ENCODE data around the gene PDE4B.

The PDE4B gene

GRCh38 chr1:66300280-66300971 lies 507.7 kb downstream of the PDE4B start:
- Histone ChIP-seq H3K4me3 (replicated peaks; ENCODE audit: low read depth, low read length) (no peak overlapping the region), H3K27me3 (replicated peaks; ENCODE audit: control insufficient read depth, insufficient read depth, low read length) (no peaks in the 10 kb centered on the region), H3K36me3 (ENCODE audit: control insufficient read depth, insufficient read depth, low read length) (no peaks in the 10 kb centered on the region)
- no peak for DNase-seq (ENCODE audit: extremely low read depth, insufficient read length)
- TF ChIP-seq CTCF (IDR thresholded peaks at IDR 0.05; ENCODE audit: insufficient read depth, low read length, poor library complexity, severe bottlenecking) = no peak

GRCh38 chr1:66300972-66301451 lies 508.3 kb downstream of the PDE4B start:
- DNase-seq (ENCODE audit: extremely low read depth, insufficient read length) = peak; percentile 44
- Histone ChIP-seq H3K27me3 (replicated peaks; ENCODE audit: control insufficient read depth, insufficient read depth, low read length) (no peaks in the 10 kb centered on the region), H3K36me3 (ENCODE audit: control insufficient read depth, insufficient read depth, low read length) (no peaks in the 10 kb centered on the region), H3K4me3 (replicated peaks; ENCODE audit: low read depth, low read length) (no peak overlapping the region)
- TF ChIP-seq CTCF (IDR thresholded peaks at IDR 0.05; ENCODE audit: insufficient read depth, low read length, poor library complexity, severe bottlenecking) = no peak

GRCh38 chr1:66302184-66302742 lies 509.6 kb downstream of the PDE4B start:
- no peak for TF ChIP-seq CTCF (IDR thresholded peaks at IDR 0.05; ENCODE audit: insufficient read depth, low read length, poor library complexity, severe bottlenecking)
- Histone ChIP-seq H3K4me3 (replicated peaks; ENCODE audit: low read depth, low read length) (no peak overlapping the region), H3K27me3 (replicated peaks; ENCODE audit: control insufficient read depth, insufficient read depth, low read length) (no peaks in the 10 kb centered on the region), H3K36me3 (ENCODE audit: control insufficient read depth, insufficient read depth, low read length) (no peaks in the 10 kb centered on the region)
- no peak for DNase-seq (ENCODE audit: extremely low read depth, insufficient read length)

- DNase-seq (ENCODE audit: extremely low read depth, insufficient read length) = no peak
- no peak for TF ChIP-seq CTCF (IDR thresholded peaks at IDR 0.05; ENCODE audit: insufficient read depth, low read length, poor library complexity, severe bottlenecking)
- H3K4me3 ChIP-seq (replicated peaks; ENCODE audit: low read depth, low read length) = no peak overlapping the region
These were observed 510.1 kb downstream of the PDE4B start for GRCh38 chr1:66302815-66303214.

GRCh38 chr1:66303646-66304045 lies 511.0 kb downstream of the PDE4B start:
- H3K36me3 ChIP-seq (ENCODE audit: control insufficient read depth, insufficient read depth, low read length) = no peaks in the 10 kb centered on the region
- no peak for TF ChIP-seq CTCF (IDR thresholded peaks at IDR 0.05; ENCODE audit: insufficient read depth, low read length, poor library complexity, severe bottlenecking)

More at GRCh38 chr1:66302815-66303214, 510.1 kb downstream of the PDE4B start:
- Histone ChIP-seq H3K27me3 (replicated peaks; ENCODE audit: control insufficient read depth, insufficient read depth, low read length) (no peaks in the 10 kb centered on the region), H3K36me3 (ENCODE audit: control insufficient read depth, insufficient read depth, low read length) (no peaks in the 10 kb centered on the region)

More at GRCh38 chr1:66303646-66304045, 511.0 kb downstream of the PDE4B start:
- H3K27me3 ChIP-seq (replicated peaks; ENCODE audit: control insufficient read depth, insufficient read depth, low read length) = no peaks in the 10 kb centered on the region
- no peak overlapping the region for H3K4me3 ChIP-seq (replicated peaks; ENCODE audit: low read depth, low read length)
- no peak for DNase-seq (ENCODE audit: extremely low read depth, insufficient read length)
